Effector memory CD8-positive, alpha-beta T cell (primary cell): ENCODE results near the gene LRRC23.
A peak's percentile ranks its signal among the peaks of the same experiment; 100 is the strongest.

ENCODE experiments used
- ATAC-seq: fragments of 150-1000 bp; cut with Tn5 transposase; replicated peaks from 2 replicates; pipeline ENCODE4 v1.10.0; 2021; ENCODE audit warnings: mild to moderate bottlenecking, moderate library complexity
- DNase-seq, 3 experiments: peaks; one replicate each; pipeline ENCODE4 v3.0.0; 2021
- H3K27ac Mint-ChIP-seq, 2 donors: one replicate each; pipeline ENCODE4 v1.8.0; 2022; ENCODE audit warnings: mild to moderate bottlenecking in 2 of 2, mixed read lengths in 2 of 2, moderate library complexity in 2 of 2
- H3K27me3 Mint-ChIP-seq, 2 donors: one replicate each; pipeline ENCODE4 v1.8.0; 2022; ENCODE audit warnings: mixed read lengths in 2 of 2
- H3K36me3 Mint-ChIP-seq: one replicate; pipeline ENCODE4 v1.8.0; 2022; ENCODE audit warnings: mild to moderate bottlenecking, moderate library complexity, mixed read lengths; ENCODE audit not compliant: insufficient read depth
- H3K4me1 Mint-ChIP-seq, 2 donors: one replicate each; pipeline ENCODE4 v1.8.0; 2022; ENCODE audit warnings: low read depth in 2 of 2, mixed read lengths in 2 of 2
- H3K4me3 Mint-ChIP-seq, 2 donors: one replicate each; pipeline ENCODE4 v1.8.0; 2022; ENCODE audit warnings: mild to moderate bottlenecking in 2 of 2, mixed read lengths in 2 of 2, moderate library complexity in 2 of 2
- H3K9me3 Mint-ChIP-seq, 2 donors: one replicate each; pipeline ENCODE4 v1.8.0; 2022; ENCODE audit warnings: mixed read lengths in 2 of 2

Gene LRRC23

DNA sequence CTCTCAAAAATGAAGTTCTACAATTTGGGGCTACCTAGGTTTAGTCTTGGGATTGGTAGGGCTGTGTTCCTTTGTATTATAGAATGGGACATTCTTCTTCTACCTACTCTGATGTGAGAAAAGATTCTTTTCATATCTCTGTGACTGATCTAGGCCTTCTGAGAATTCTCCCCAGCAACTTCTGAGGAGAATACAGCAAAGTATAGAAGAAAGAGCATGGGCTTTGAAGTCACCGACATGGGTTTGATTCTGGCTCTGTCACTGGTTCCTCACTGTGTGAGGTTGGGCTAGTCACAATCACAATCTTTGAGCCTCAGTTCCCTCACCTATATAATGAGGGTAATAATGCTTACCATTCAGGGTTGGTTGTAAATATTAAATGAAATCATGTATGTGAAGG is 28.1 kb downstream of the LRRC23 start:
- Mint-ChIP-seq H3K4me3 (no peak overlapping the region), H3K4me1 (peaks cover 27 to 30% of the 10 kb centered on the region in 2 donors), H3K9me3 (no peaks in the 10 kb centered on the region), H3K36me3 (peaks cover 25% of the 10 kb centered on the region), H3K27me3 (no peaks in the 10 kb centered on the region), H3K27ac (peak overlapping the region in 1 of 2 donors; percentile 31)
- no peak for ATAC-seq
- DNase-seq = no peak

DNA sequence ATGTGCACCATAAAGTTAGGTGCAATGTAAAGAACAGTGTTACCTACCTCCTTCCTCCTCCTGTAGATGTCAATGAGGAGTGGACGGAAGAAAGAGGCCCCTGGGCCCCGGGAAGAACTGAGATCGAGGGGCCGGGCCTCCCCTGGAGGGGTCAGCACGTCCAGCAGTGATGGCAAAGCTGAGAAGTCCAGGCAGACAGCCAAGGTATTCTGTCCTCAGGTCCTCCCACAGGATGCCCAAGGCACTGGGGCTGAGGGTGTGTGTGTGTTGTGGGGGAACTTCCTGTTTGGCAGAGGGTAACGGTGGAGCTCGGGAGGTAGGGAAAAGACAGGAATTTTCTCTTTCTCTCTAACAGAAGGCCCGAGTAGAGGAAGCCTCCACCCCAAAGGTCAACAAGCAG is 29.5 kb downstream of the LRRC23 start:
- H3K9me3 Mint-ChIP-seq = no peaks in the 10 kb centered on the region
- H3K27ac Mint-ChIP-seq = peak overlapping the region; percentile 55 to 77
- no peak for DNase-seq
- H3K4me3 Mint-ChIP-seq = no peak overlapping the region
- peaks cover 25 to 27% of the 10 kb centered on the region in 2 donors for H3K4me1 Mint-ChIP-seq
- H3K27me3 Mint-ChIP-seq = no peaks in the 10 kb centered on the region
- H3K36me3 Mint-ChIP-seq = peaks cover 24% of the 10 kb centered on the region
- no peak for ATAC-seq

DNA sequence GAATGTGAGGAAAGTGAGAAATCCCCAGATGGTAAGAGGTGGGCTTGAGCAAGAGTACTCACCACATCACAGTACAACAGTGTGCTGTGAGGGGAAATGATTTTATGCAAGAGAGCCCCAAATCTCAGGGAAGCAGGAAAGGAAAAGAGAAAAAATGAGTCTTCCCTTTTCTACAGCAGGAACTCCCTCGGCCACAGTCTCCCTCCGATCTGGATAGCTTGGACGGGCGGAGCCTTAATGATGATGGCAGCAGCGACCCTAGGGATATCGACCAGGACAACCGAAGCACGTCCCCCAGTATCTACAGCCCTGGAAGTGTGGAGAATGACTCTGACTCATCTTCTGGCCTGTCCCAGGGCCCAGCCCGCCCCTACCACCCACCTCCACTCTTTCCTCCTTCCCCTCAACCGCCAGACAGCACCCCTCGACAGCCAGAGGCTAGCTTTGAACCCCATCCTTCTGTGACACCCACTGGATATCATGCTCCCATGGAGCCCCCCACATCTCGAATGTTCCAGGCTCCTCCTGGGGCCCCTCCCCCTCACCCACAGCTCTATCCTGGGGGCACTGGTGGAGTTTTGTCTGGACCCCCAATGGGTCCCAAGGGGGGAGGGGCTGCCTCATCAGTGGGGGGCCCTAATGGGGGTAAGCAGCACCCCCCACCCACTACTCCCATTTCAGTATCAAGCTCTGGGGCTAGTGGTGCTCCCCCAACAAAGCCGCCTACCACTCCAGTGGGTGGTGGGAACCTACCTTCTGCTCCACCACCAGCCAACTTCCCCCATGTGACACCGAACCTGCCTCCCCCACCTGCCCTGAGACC is 31.0 kb downstream of the LRRC23 start:
- Mint-ChIP-seq H3K4me1 (peaks cover 19 to 24% of the 10 kb centered on the region in 2 donors), H3K9me3 (no peaks in the 10 kb centered on the region), H3K36me3 (peaks cover 20% of the 10 kb centered on the region), H3K27ac (peak overlapping the region; percentile 95 to 98), H3K27me3 (no peaks in the 10 kb centered on the region), H3K4me3 (peak overlapping the region; percentile 78 to 80)
- no peak for DNase-seq
- no peak for ATAC-seq

DNA sequence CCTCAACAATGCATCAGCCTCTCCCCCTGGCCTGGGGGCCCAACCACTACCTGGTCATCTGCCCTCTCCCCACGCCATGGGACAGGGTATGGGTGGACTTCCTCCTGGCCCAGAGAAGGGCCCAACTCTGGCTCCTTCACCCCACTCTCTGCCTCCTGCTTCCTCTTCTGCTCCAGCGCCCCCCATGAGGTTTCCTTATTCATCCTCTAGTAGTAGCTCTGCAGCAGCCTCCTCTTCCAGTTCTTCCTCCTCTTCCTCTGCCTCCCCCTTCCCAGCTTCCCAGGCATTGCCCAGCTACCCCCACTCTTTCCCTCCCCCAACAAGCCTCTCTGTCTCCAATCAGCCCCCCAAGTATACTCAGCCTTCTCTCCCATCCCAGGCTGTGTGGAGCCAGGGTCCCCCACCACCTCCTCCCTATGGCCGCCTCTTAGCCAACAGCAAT is 31.6 kb downstream of the LRRC23 start:
- DNase-seq = no peak
- Mint-ChIP-seq H3K4me1 (peaks cover 19 to 24% of the 10 kb centered on the region in 2 donors), H3K9me3 (no peaks in the 10 kb centered on the region), H3K27me3 (no peaks in the 10 kb centered on the region), H3K36me3 (peaks cover 20% of the 10 kb centered on the region), H3K27ac (peak overlapping the region; percentile 95 to 98), H3K4me3 (peak overlapping the region; percentile 78 to 80)
- no peak for ATAC-seq

GRCh38 chr12:6936636-6937480 is 32.2 kb downstream of the LRRC23 start:
- peak; percentile 2 for ATAC-seq
- Mint-ChIP-seq H3K4me1 (peaks cover 19 to 24% of the 10 kb centered on the region in 2 donors), H3K36me3 (peaks cover 20% of the 10 kb centered on the region)

DNA sequence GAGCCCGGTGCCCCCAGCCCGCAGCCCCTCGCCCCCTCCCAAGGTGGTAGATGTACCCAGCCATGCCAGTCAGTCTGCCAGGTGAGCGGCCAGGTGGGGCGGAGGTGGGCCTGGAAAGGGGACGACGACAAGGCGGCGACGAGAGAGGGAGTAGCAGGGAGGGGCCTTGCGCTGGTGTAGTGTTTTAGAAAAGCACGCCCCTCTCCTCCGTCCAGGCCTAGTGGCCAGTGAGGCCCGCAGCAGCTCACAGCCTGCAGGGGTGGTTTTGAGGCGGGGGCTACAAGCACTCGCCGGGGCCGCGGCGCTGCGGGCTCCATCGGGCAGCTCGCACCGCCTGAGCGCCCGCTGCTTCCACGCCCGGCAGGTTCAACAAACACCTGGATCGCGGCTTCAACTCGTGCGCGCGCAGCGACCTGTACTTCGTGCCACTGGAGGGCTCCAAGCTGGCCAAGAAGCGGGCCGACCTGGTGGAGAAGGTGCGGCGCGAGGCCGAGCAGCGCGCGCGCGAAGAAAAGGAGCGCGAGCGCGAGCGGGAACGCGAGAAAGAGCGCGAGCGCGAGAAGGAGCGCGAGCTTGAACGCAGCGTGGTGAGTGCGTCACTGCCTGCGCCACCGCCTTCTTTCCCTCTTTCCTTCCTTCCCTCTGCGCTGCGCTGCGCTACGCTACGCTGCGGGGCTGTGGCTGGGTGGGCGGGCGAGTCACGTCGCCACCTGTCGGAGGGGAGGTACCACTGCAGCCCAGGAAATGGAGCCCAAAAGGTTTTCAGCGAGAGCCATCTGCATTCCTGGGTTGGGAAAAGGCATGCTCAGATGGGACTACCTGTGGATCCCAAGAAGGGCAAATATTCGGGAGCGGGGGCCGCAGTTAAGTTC is 33.1 kb downstream of the LRRC23 start:
- peaks cover 27% of the 10 kb centered on the region for H3K36me3 Mint-ChIP-seq
- peak; percentile 89 to 90 (median 89) for DNase-seq
- peak overlapping the region; percentile 95 to 98 for H3K27ac Mint-ChIP-seq
- ATAC-seq = peak; percentile 97
- peaks cover 19 to 21% of the 10 kb centered on the region in 2 donors for H3K4me1 Mint-ChIP-seq
- H3K27me3 Mint-ChIP-seq = no peaks in the 10 kb centered on the region
- H3K9me3 Mint-ChIP-seq = no peaks in the 10 kb centered on the region
- H3K4me3 Mint-ChIP-seq = peak overlapping the region; percentile 78 to 80

More at GRCh38 chr12:6936636-6937480, 32.2 kb downstream of the LRRC23 start:
- Mint-ChIP-seq H3K27me3 (no peaks in the 10 kb centered on the region), H3K9me3 (no peaks in the 10 kb centered on the region), H3K27ac (peak overlapping the region; percentile 95 to 98), H3K4me3 (peak overlapping the region; percentile 78 to 80)
- DNase-seq = no peak

- no peaks in the 10 kb centered on the region for H3K9me3 Mint-ChIP-seq
- ATAC-seq (no peak), DNase-seq (no peak)
- H3K36me3 Mint-ChIP-seq = peaks cover 35% of the 10 kb centered on the region
- H3K27me3 Mint-ChIP-seq = no peaks in the 10 kb centered on the region
- peak overlapping the region; percentile 78 to 80 for H3K4me3 Mint-ChIP-seq
- H3K4me1 Mint-ChIP-seq = peaks cover 25 to 26% of the 10 kb centered on the region in 2 donors
- peak overlapping the region; percentile 95 to 98 for H3K27ac Mint-ChIP-seq
These were observed 34.0 kb downstream of the LRRC23 start for GRCh38 chr12:6938353-6939190.

DNA sequence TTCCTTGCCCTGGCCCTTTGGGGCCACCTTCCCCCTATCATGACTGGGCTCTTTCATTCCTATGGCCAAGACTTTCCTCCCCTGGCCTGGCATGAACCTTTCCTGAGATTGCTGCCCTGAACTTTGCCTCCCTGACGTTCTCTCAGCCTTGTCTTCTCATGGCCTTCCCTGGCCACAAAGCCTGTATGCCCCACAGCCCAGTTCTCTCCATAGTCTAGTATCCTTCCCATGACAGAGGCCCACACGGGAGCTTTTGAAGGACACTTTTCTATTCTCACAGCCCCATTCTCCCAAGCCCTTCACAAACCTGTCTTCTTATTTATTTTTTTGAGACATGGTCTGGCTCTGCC is 34.5 kb downstream of the LRRC23 start:
- Mint-ChIP-seq H3K9me3 (no peaks in the 10 kb centered on the region), H3K27ac (peak overlapping the region in 1 of 2 donors; percentile 95), H3K4me1 (peaks cover 30 to 32% of the 10 kb centered on the region in 2 donors), H3K4me3 (peak overlapping the region; percentile 9 to 15), H3K36me3 (peaks cover 41% of the 10 kb centered on the region), H3K27me3 (no peaks in the 10 kb centered on the region)
- DNase-seq (no peak), ATAC-seq (no peak)

DNA sequence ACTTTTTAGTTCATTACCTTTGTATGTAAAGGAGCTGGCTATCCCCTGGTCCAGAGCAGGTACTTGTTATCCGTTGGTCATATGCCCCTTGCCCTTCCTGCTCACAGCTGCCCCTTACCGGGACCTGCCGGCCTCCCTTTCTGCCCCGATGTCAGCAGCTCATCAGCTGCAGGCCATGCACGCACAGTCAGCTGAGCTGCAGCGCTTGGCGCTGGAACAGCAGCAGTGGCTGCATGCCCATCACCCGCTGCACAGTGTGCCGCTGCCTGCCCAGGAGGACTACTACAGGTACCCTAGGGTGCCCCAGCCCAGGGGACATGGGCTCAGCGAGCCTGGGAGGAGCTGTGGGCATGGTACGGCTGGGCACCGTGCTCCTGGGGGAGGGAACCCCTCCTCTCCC is 36.6 kb downstream of the LRRC23 start:
- Mint-ChIP-seq H3K9me3 (no peaks in the 10 kb centered on the region), H3K27ac (peak overlapping the region in 1 of 2 donors; percentile 100), H3K36me3 (peaks cover 49% of the 10 kb centered on the region), H3K4me3 (no peak overlapping the region), H3K4me1 (peaks cover 43% of the 10 kb centered on the region in 2 donors), H3K27me3 (no peaks in the 10 kb centered on the region)
- DNase-seq (no peak), ATAC-seq (no peak)

DNA sequence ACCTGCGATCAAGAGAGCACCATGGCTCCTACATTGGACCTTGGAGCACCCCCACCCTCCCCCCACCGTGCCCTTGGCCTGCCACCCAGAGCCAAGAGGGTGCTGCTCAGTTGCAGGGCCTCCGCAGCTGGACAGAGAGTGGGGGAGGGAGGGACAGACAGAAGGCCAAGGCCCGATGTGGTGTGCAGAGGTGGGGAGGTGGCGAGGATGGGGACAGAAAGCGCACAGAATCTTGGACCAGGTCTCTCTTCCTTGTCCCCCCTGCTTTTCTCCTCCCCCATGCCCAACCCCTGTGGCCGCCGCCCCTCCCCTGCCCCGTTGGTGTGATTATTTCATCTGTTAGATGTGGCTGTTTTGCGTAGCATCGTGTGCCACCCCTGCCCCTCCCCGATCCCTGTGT is 37.2 kb downstream of the LRRC23 start:
- no peak for DNase-seq
- Mint-ChIP-seq H3K27me3 (no peaks in the 10 kb centered on the region), H3K27ac (peak overlapping the region; percentile 99 to 100), H3K9me3 (no peaks in the 10 kb centered on the region), H3K36me3 (peaks cover 54% of the 10 kb centered on the region), H3K4me3 (no peak overlapping the region), H3K4me1 (peaks cover 41 to 43% of the 10 kb centered on the region in 2 donors)
- ATAC-seq = no peak

GRCh38 chr12:6942331-6942665 is 37.7 kb downstream of the LRRC23 start:
- Mint-ChIP-seq H3K27ac (peak overlapping the region; percentile 99 to 100), H3K9me3 (no peaks in the 10 kb centered on the region), H3K4me1 (peaks cover 42 to 45% of the 10 kb centered on the region in 2 donors), H3K27me3 (no peaks in the 10 kb centered on the region), H3K36me3 (peaks cover 56% of the 10 kb centered on the region), H3K4me3 (peak overlapping the region; percentile 25 to 98)
- ATAC-seq (no peak), DNase-seq (no peak)

- Mint-ChIP-seq H3K4me1 (peaks cover 48 to 52% of the 10 kb centered on the region in 2 donors), H3K4me3 (peak overlapping the region; percentile 97 to 98), H3K9me3 (no peaks in the 10 kb centered on the region), H3K27me3 (no peaks in the 10 kb centered on the region), H3K27ac (peak overlapping the region; percentile 99 to 100), H3K36me3 (peaks cover 47% of the 10 kb centered on the region)
- ATAC-seq (peak; percentile 64), DNase-seq (peak; percentile 78 to 80 (median 79))
These were observed 38.7 kb downstream of the LRRC23 start for GRCh38 chr12:6943389-6943721.
